ENCODE results near the gene NANS. TPM values are rescaled to one million over a fixed set of nuclear protein-coding genes. Genes with fewer than 3 reads are reported as not detected.
"Not testable (repeated sequence)": the region's sequence is repeated elsewhere in the genome, so short reads cannot be mapped to it uniquely, and the experiment has no call there.

NANS gene
- polyA plus RNA-seq, 1 donor from 2014 or later = 16.9 TPM

DNA sequence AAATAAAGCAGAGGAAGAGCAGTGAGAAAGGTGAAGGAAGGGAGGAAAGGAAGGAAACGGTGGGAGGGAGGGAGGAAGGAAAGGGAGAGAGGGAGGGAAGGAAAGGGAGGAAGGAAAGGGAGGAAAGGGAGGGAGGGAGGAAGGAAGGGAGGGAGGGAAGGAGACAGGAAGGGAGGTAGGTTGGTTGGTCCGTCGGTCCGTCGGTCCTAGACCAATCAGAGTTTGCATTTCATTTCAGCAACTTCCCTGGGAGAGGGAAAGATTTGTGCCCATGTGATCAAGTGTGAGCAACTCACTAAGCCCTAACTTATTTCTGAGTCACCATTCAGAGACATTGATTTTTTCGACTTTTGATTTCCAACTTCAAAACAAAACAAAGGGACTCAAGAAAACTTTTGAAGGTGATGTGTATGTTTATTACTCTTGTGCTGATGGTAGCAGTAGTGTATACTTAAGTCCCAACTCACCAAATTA lies 18.8 kb downstream of the NANS start:
- H3K27me3 ChIP-seq (ENCODE audit: insufficient read depth, low read depth, low read length) = no peaks in the 10 kb centered on the region
- H2AFZ ChIP-seq (ENCODE audit: low read depth, low read length) = no peak overlapping the region
- no peaks in the 10 kb centered on the region for H3K36me3 ChIP-seq (ENCODE audit: insufficient read depth, low read length)
- H3F3A ChIP-seq (ENCODE audit: insufficient read depth, low read length, poor library complexity, severe bottlenecking) = no peaks in the 10 kb centered on the region
- H3K4me3 ChIP-seq (ENCODE audit: low read length) = no peak overlapping the region
- H3K9me3 ChIP-seq (ENCODE audit: low read length) = no peaks in the 10 kb centered on the region
- H3K9me2 ChIP-seq (ENCODE audit: insufficient read depth, low read length) = no peaks in the 10 kb centered on the region
- H3K79me2 ChIP-seq (replicated peaks; ENCODE audit: insufficient read depth, low read length) = no peaks in the 10 kb centered on the region
- no peak overlapping the region for H3K4me2 ChIP-seq (ENCODE audit: low read length)
- TF ChIP-seq, protein P1, sequence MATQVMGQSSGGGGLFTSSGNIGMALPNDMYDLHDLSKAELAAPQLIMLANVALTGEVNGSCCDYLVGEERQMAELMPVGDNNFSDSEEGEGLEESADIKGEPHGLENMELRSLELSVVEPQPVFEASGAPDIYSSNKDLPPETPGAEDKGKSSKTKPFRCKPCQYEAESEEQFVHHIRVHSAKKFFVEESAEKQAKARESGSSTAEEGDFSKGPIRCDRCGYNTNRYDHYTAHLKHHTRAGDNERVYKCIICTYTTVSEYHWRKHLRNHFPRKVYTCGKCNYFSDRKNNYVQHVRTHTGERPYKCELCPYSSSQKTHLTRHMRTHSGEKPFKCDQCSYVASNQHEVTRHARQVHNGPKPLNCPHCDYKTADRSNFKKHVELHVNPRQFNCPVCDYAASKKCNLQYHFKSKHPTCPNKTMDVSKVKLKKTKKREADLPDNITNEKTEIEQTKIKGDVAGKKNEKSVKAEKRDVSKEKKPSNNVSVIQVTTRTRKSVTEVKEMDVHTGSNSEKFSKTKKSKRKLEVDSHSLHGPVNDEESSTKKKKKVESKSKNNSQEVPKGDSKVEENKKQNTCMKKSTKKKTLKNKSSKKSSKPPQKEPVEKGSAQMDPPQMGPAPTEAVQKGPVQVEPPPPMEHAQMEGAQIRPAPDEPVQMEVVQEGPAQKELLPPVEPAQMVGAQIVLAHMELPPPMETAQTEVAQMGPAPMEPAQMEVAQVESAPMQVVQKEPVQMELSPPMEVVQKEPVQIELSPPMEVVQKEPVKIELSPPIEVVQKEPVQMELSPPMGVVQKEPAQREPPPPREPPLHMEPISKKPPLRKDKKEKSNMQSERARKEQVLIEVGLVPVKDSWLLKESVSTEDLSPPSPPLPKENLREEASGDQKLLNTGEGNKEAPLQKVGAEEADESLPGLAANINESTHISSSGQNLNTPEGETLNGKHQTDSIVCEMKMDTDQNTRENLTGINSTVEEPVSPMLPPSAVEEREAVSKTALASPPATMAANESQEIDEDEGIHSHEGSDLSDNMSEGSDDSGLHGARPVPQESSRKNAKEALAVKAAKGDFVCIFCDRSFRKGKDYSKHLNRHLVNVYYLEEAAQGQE (IDR thresholded peaks at IDR 0.05; ENCODE audit: borderline replicate concordance) = no peak
- TF ChIP-seq SMC3 (conservative IDR thresholded peaks at IDR 0.05; ENCODE audit: poor library complexity) (no peak), POLR2AphosphoS5 (IDR thresholded peaks at IDR 0.05) (no peak), EZH2 (IDR thresholded peaks at IDR 0.05; ENCODE audit: borderline replicate concordance, insufficient read depth, low read length, poor library complexity, severe bottlenecking) (no peak), TAF1 (IDR thresholded peaks at IDR 0.05; ENCODE audit: low read depth) (no peak), EP300 (conservative IDR thresholded peaks at IDR 0.05; ENCODE audit: poor library complexity, severe bottlenecking) (no peak), MXI1 (conservative IDR thresholded peaks at IDR 0.05; ENCODE audit: poor library complexity, severe bottlenecking) (no peak), RAD21 (conservative IDR thresholded peaks at IDR 0.05) (no peak)
- TF ChIP-seq, protein P2, sequence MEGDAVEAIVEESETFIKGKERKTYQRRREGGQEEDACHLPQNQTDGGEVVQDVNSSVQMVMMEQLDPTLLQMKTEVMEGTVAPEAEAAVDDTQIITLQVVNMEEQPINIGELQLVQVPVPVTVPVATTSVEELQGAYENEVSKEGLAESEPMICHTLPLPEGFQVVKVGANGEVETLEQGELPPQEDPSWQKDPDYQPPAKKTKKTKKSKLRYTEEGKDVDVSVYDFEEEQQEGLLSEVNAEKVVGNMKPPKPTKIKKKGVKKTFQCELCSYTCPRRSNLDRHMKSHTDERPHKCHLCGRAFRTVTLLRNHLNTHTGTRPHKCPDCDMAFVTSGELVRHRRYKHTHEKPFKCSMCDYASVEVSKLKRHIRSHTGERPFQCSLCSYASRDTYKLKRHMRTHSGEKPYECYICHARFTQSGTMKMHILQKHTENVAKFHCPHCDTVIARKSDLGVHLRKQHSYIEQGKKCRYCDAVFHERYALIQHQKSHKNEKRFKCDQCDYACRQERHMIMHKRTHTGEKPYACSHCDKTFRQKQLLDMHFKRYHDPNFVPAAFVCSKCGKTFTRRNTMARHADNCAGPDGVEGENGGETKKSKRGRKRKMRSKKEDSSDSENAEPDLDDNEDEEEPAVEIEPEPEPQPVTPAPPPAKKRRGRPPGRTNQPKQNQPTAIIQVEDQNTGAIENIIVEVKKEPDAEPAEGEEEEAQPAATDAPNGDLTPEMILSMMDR (IDR thresholded peaks at IDR 0.05; ENCODE audit: poor library complexity, severe bottlenecking) = no peak
- no peak overlapping the region for H3K9ac ChIP-seq (ENCODE audit: low read length)
- H3K27ac ChIP-seq (ENCODE audit: low read length) = no peak overlapping the region
- no peaks in the 10 kb centered on the region for H4K20me1 ChIP-seq (ENCODE audit: insufficient read depth)

DNA sequence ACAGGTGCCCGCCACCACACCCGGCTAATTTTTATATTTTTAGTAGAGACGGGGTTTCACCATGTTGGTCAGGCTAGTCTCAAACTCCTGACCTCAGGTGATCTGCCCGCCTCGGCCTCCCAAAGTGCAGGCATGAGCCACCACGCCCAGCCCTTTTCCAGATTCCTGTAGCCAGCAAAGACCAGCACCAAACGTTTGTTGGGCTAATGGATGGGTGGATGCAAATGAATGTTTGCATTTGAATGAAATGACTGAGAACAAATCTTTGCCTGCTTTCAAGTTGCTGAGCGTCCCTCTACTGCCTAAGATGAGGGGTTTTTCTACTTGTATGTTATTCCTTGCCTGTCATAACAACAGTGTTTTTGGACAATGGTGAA lies 20.0 kb downstream of the NANS start:
- H3F3A ChIP-seq (ENCODE audit: insufficient read depth, low read length, poor library complexity, severe bottlenecking); H3K4me3 ChIP-seq (ENCODE audit: low read length); H3K79me2 ChIP-seq (replicated peaks; ENCODE audit: insufficient read depth, low read length); H3K9ac ChIP-seq (ENCODE audit: low read length); H3K27me3 ChIP-seq (ENCODE audit: insufficient read depth, low read depth, low read length); H2AFZ ChIP-seq (ENCODE audit: low read depth, low read length); H4K20me1 ChIP-seq (ENCODE audit: insufficient read depth); H3K27ac ChIP-seq (ENCODE audit: low read length); H3K9me3 ChIP-seq (ENCODE audit: low read length); H3K9me2 ChIP-seq (ENCODE audit: insufficient read depth, low read length); H3K4me2 ChIP-seq (ENCODE audit: low read length); H3K36me3 ChIP-seq (ENCODE audit: insufficient read depth, low read length): not testable (repeated sequence)

DNA sequence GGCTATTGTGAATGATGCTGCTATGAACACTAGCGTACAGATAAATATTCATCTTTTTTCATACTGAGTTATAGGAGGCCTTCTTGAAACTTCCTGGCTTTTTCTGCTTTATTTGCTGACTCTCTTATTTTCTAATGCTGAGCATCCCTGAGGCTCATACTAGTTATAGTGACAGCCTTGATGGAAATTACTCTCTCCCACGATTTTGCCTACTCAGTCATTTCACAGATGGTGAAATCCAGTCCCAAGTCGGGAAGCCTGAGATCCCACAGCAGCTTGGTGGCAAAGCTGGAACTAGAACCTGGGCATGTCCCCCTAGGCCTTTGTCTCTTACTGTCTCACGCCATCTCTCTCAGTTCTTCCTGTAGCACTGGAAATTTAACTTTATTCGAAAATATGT lies 22.4 kb downstream of the NANS start:
- Histone ChIP-seq H3K4me3 (ENCODE audit: low read length) (no peak overlapping the region), H3K9me3 (ENCODE audit: low read length) (no peaks in the 10 kb centered on the region), H3K9me2 (ENCODE audit: insufficient read depth, low read length) (no peaks in the 10 kb centered on the region), H3K36me3 (ENCODE audit: insufficient read depth, low read length) (no peaks in the 10 kb centered on the region), H3K27ac (ENCODE audit: low read length) (no peak overlapping the region), H3K9ac (ENCODE audit: low read length) (no peak overlapping the region), H3K79me2 (replicated peaks; ENCODE audit: insufficient read depth, low read length) (no peaks in the 10 kb centered on the region), H2AFZ (ENCODE audit: low read depth, low read length) (no peak overlapping the region), H3F3A (ENCODE audit: insufficient read depth, low read length, poor library complexity, severe bottlenecking) (no peaks in the 10 kb centered on the region), H3K27me3 (ENCODE audit: insufficient read depth, low read depth, low read length) (no peaks in the 10 kb centered on the region), H4K20me1 (ENCODE audit: insufficient read depth) (no peaks in the 10 kb centered on the region), H3K4me2 (ENCODE audit: low read length) (no peak overlapping the region)
- TF ChIP-seq, protein P2 (IDR thresholded peaks at IDR 0.05; ENCODE audit: poor library complexity, severe bottlenecking) = no peak
- TF ChIP-seq EZH2 (IDR thresholded peaks at IDR 0.05; ENCODE audit: borderline replicate concordance, insufficient read depth, low read length, poor library complexity, severe bottlenecking) (no peak), SMC3 (conservative IDR thresholded peaks at IDR 0.05; ENCODE audit: poor library complexity) (no peak), EP300 (conservative IDR thresholded peaks at IDR 0.05; ENCODE audit: poor library complexity, severe bottlenecking) (no peak), TAF1 (IDR thresholded peaks at IDR 0.05; ENCODE audit: low read depth) (no peak), POLR2AphosphoS5 (IDR thresholded peaks at IDR 0.05) (no peak)
- TF ChIP-seq, protein P1 (IDR thresholded peaks at IDR 0.05; ENCODE audit: borderline replicate concordance) = no peak
